Endodermal cell (in vitro differentiated cells): ENCODE measurements around the gene TSTD2. TPM values are rescaled to one million over a fixed set of nuclear protein-coding genes. Genes with fewer than 3 reads are reported as not detected.
"Not testable (repeated sequence)": the region's sequence is repeated elsewhere in the genome, so short reads cannot be mapped to it uniquely, and the experiment has no call there.

Experiments used
- DNase-seq: peaks from one replicate; pipeline ENCODE4 v3.0.0-alpha.2; 2017
- H3K27ac ChIP-seq: 2 replicates; pipeline ENCODE4 v1.5.1; 2013; ENCODE audit warnings: mild to moderate bottlenecking, low read depth, low read length, moderate library complexity
- H3K27me3 ChIP-seq: 2 replicates; pipeline ENCODE4 v1.6.1; 2013; ENCODE audit warnings: mild to moderate bottlenecking, low read length, moderate library complexity; ENCODE audit not compliant: insufficient read depth, control insufficient read depth, poor library complexity, severe bottlenecking
- H3K36me3 ChIP-seq: 2 replicates; pipeline ENCODE4 v1.7.0; 2013; ENCODE audit warnings: mild to moderate bottlenecking, low read length, moderate library complexity; ENCODE audit not compliant: control insufficient read depth, insufficient read depth
- H3K4me1 ChIP-seq: one replicate; pipeline ENCODE4 v1.7.0; 2013; ENCODE audit warnings: low read length; ENCODE audit not compliant: control insufficient read depth, insufficient read depth
- H3K4me3 ChIP-seq: 2 replicates; pipeline ENCODE4 v1.5.1; 2013; ENCODE audit warnings: mild to moderate bottlenecking, low read length, moderate library complexity
- H3K9ac ChIP-seq: 2 replicates; pipeline ENCODE4 v1.6.1; 2013; ENCODE audit warnings: mild to moderate bottlenecking, low read length, moderate library complexity; ENCODE audit not compliant: poor library complexity, severe bottlenecking; ENCODE audit errors: extremely low read depth
- H3K9me3 ChIP-seq: 2 replicates; pipeline ENCODE4 v1.6.1; 2013; ENCODE audit warnings: mild to moderate bottlenecking, low read length, moderate library complexity; ENCODE audit not compliant: control insufficient read depth
- H3K27ac Mint-ChIP-seq: 2 replicates; pipeline ENCODE4 v1.8.0; 2020; ENCODE audit warnings: mixed read lengths
- H3K27me3 Mint-ChIP-seq: 2 replicates; pipeline ENCODE4 v1.8.0; 2021; ENCODE audit warnings: mild to moderate bottlenecking, mixed read lengths; ENCODE audit not compliant: insufficient read depth
- H3K36me3 Mint-ChIP-seq: 2 replicates; pipeline ENCODE4 v1.8.0; 2020; ENCODE audit warnings: low read depth, mixed read lengths
- H3K4me1 Mint-ChIP-seq: 2 replicates; pipeline ENCODE4 v1.8.0; 2020; ENCODE audit warnings: mixed read lengths
- H3K4me3 Mint-ChIP-seq: 2 replicates; pipeline ENCODE4 v1.8.0; 2020; ENCODE audit warnings: mild to moderate bottlenecking, moderate library complexity, mixed read lengths
- H3K9me3 Mint-ChIP-seq: 2 replicates; pipeline ENCODE4 v1.8.0; 2020; ENCODE audit warnings: mild to moderate bottlenecking, mixed read lengths
- CTCF ChIP-seq: fragments of 200-600 bp; sonication (generic); conservative IDR thresholded peaks from 2 replicates; pipeline ENCODE4 v1.5.0; 2021; ENCODE audit warnings: antibody characterized with exemption, mild to moderate bottlenecking
- WGBS, 2 experiments: methylation state at CpG; one replicate each; pipeline versions ENCODE4 v1.1.5 to v1.1.7; 2013; ENCODE audit warnings: missing lambda C conversion rate in 2 of 2, mixed read lengths in 1 of 2; ENCODE audit not compliant: insufficient coverage in 1 of 2, insufficient read length in 1 of 2; 5-methylcytosine and 5-hydroxymethylcytosine counted together
- total RNA-seq, 2 donors: library from RNA; stranded (reverse); fragmentation: NEBNext Ultra II Directional in 1 of 2; extraction: Animal tissue kit (Norgen Biotek cat#: 25700) in 1 of 2; gene quantifications; 2 replicates in 1 of 2; 3 replicates in 1 of 2; pipeline ENCODE4 v1.2.1, GENCODE V29; 2021

The TSTD2 gene
- total RNA-seq, 2 donors from 2014 or later: 23.0 TPM

DNA sequence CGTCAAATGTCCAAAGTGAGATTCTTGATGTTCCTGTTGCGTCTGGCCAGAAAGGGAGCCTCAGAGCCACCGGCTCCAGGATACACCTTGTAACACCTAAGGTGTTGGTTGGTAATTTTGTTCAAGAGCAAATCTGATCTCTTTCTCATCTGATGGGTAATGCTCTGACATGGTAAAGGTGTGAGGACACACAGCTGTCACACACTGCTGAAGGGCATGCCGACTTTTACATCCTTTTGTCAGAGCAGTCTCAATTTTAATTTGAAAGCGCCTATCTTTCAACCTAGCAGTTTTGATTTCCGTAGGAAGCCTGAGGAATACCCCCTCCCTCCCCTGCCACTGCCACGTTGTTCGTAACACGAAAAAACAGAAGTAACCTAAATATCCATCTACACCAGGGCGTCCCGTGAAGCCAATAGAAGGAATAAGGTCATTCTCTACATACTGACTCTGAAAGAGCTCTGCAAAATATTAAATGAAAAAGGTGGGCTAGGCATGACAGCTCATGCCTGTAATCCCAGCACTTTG, 57.4 kb downstream of the TSTD2 start:
- Histone ChIP-seq H3K4me1 (no peaks in the 10 kb centered on the region), H3K9ac (no peak overlapping the region), H3K27me3 (no peaks in the 10 kb centered on the region), H3K9me3 (no peaks in the 10 kb centered on the region), H3K4me3 (no peak overlapping the region), H3K27ac (no peak overlapping the region), H3K36me3 (no peaks in the 10 kb centered on the region)
- Mint-ChIP-seq H3K27me3 (no peaks in the 10 kb centered on the region), H3K4me3 (no peak overlapping the region), H3K9me3 (peaks cover 8% of the 10 kb centered on the region), H3K27ac (no peak overlapping the region), H3K36me3 (peaks cover 20% of the 10 kb centered on the region), H3K4me1 (no peaks in the 10 kb centered on the region)
- no peak for TF ChIP-seq CTCF
- 81 to 93% methylated on average over 8 to 11 of the region's 11 CpGs for WGBS, 2 experiments
- no peak for DNase-seq

- not testable (repeated sequence) for H3K9me3 Mint-ChIP-seq, H3K9ac ChIP-seq, H3K27me3 ChIP-seq, H3K4me1 Mint-ChIP-seq, H3K36me3 ChIP-seq, DNase-seq, H3K4me1 ChIP-seq, H3K4me3 ChIP-seq, H3K9me3 ChIP-seq, H3K27ac ChIP-seq, H3K27ac Mint-ChIP-seq, H3K4me3 Mint-ChIP-seq, H3K27me3 Mint-ChIP-seq
- WGBS, 2 experiments: 89 to 92% methylated on average over 17 to 21 of the region's 21 CpGs
- peaks cover 23% of the 10 kb centered on the region for H3K36me3 Mint-ChIP-seq
These were observed 58.1 kb downstream of the TSTD2 start for GRCh38 chr9:97574921-97575672.

DNA sequence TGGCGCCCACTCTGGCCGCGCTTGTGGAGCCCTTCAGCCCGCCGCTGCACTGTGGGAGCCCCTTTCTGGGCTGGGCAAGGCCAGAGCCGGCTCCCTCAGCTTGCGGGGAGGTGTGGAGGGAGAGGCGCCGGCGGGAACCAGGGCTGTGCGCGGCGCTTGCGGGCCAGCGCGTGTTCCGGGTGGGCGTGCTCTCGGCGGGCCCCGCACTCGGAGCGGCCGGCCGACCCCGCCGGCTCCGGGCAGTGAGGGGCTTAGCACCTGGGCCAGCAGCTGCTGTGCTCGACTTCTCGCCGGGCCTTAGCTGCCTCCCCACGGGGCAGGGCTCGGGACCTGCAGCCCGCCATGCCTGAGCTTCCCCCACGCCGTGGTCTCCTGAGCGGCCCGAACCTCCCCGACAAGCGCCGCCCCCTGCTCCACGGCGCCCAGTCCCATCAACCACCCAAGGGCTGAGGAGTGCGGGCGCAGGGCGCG, 59.0 kb downstream of the TSTD2 start:
- not testable (repeated sequence) for H3K9me3 ChIP-seq, H3K4me1 ChIP-seq, H3K36me3 ChIP-seq, H3K27ac Mint-ChIP-seq, H3K27ac ChIP-seq, H3K4me1 Mint-ChIP-seq, H3K9ac ChIP-seq, H3K4me3 ChIP-seq, H3K27me3 Mint-ChIP-seq, DNase-seq, H3K9me3 Mint-ChIP-seq, H3K4me3 Mint-ChIP-seq, H3K27me3 ChIP-seq
- 97 to 98% methylated on average over 17 to 46 of the region's 47 CpGs for WGBS, 2 experiments
- H3K36me3 Mint-ChIP-seq: peaks cover 24% of the 10 kb centered on the region

GRCh38 chr9:97573482-97574073, 59.6 kb downstream of the TSTD2 start:
- no peak overlapping the region for H3K4me3 Mint-ChIP-seq
- peaks cover 25% of the 10 kb centered on the region for H3K36me3 Mint-ChIP-seq
- no peaks in the 10 kb centered on the region for H3K27me3 Mint-ChIP-seq
- 91 to 93% methylated on average over 3 to 5 of the region's 5 CpGs for WGBS, 2 experiments
- H3K4me1 Mint-ChIP-seq: no peaks in the 10 kb centered on the region
- no peaks in the 10 kb centered on the region for H3K4me1 ChIP-seq
- H3K9me3 ChIP-seq: no peaks in the 10 kb centered on the region
- no peaks in the 10 kb centered on the region for H3K36me3 ChIP-seq
- H3K27ac Mint-ChIP-seq: no peak overlapping the region
- no peak overlapping the region for H3K9ac ChIP-seq
- DNase-seq: no peak
- peaks cover 6% of the 10 kb centered on the region for H3K9me3 Mint-ChIP-seq
- H3K27ac ChIP-seq: no peak overlapping the region
- no peak overlapping the region for H3K4me3 ChIP-seq
- H3K27me3 ChIP-seq: no peaks in the 10 kb centered on the region
- no peak for TF ChIP-seq CTCF
